ENCODE results near the gene CDH4.

The CDH4 gene

GRCh38 chr20:61251529-61252393 lies at the start of gene CDH4:
Gene CDH4 (plus strand): TSS chr20:61252261.
- no peak for DNase-seq

GRCh38 chr20:61203320-61203719 lies 48.7 kb upstream of the CDH4 start:
- DNase-seq, result no peak

- no peak for DNase-seq
Measured at GRCh38 chr20:61204206-61204605, 47.9 kb upstream of the CDH4 start.

GRCh38 chr20:61205769-61206168 lies 46.3 kb upstream of the CDH4 start:
- DNase-seq, result no peak

- no peak for DNase-seq
Measured at GRCh38 chr20:61210862-61211261, 41.2 kb upstream of the CDH4 start.

- DNase-seq, result no peak
Measured at GRCh38 chr20:61217848-61218247, 34.2 kb upstream of the CDH4 start.

GRCh38 chr20:61219021-61219431 lies 33.0 kb upstream of the CDH4 start:
- no peak for DNase-seq

GRCh38 chr20:61220131-61220530 lies 31.9 kb upstream of the CDH4 start:
- no peak for DNase-seq

GRCh38 chr20:61220626-61221325 lies 31.3 kb upstream of the CDH4 start:
- DNase-seq, result no peak

- no peak for DNase-seq
Measured at GRCh38 chr20:61222699-61223098, 29.4 kb upstream of the CDH4 start.

- no peak for DNase-seq
Measured at GRCh38 chr20:61223121-61223520, 28.9 kb upstream of the CDH4 start.

GRCh38 chr20:61230166-61230565 lies 21.9 kb upstream of the CDH4 start:
- DNase-seq, result no peak

GRCh38 chr20:61233590-61233989 lies 18.5 kb upstream of the CDH4 start:
- no peak for DNase-seq

- DNase-seq, result no peak
Measured at GRCh38 chr20:61234224-61234890, 17.7 kb upstream of the CDH4 start.

- no peak for DNase-seq
Measured at GRCh38 chr20:61236713-61237112, 15.3 kb upstream of the CDH4 start.

GRCh38 chr20:61238813-61239212 lies 13.2 kb upstream of the CDH4 start:
- no peak for DNase-seq

- DNase-seq, result no peak
Measured at GRCh38 chr20:61240814-61241213, 11.2 kb upstream of the CDH4 start.

- DNase-seq, result no peak
Measured at GRCh38 chr20:61244213-61244612, 7.8 kb upstream of the CDH4 start.

- DNase-seq, result no peak
Measured at GRCh38 chr20:61246269-61246668, 5.8 kb upstream of the CDH4 start.

GRCh38 chr20:61249626-61250025 lies 2.4 kb upstream of the CDH4 start:
- no peak for DNase-seq

GRCh38 chr20:61252601-61253263 lies 671 bp downstream of the CDH4 start:
- DNase-seq, result no peak

GRCh38 chr20:61253264-61253639 lies 1.2 kb downstream of the CDH4 start:
- peak; percentile 3 for DNase-seq
